Caco-2 (cell line): ENCODE data around the gene ATL2. TPM values are rescaled to one million over a fixed set of nuclear protein-coding genes. Genes with fewer than 3 reads are reported as not detected.

Source experiments
- BruUV-seq: library from RNA; stranded (reverse); fragments of 400-500 nt; replicated peaks from 2 replicates; lab custom pipeline; 2021; lab: Mats Ljungman, UMichigan
- CTCF ChIA-PET: fragments of 300-600 bp; sonication (Branson Sonifier 250); formaldehyde crosslinking; loops from one replicate; lab custom pipeline; 2022; ENCODE audit warnings: antibody characterized with exemption; lab: Charles Lee
- POLR2A ChIA-PET: fragments of 300-600 bp; sonication (Branson Sonifier 250); formaldehyde crosslinking; loops from one replicate; lab custom pipeline; 2022; ENCODE audit warnings: antibody characterized with exemption; lab: Charles Lee
- DNase-seq, 2 experiments: peaks; one replicate each; pipeline versions ENCODE4 v3.0.0 to v3.0.0-alpha.2; 2020 to 2022
- H3K27me3 ChIP-seq: replicated peaks from 2 replicates; pipeline ENCODE4 v1.6.0; 2011; ENCODE audit warnings: low read length; ENCODE audit not compliant: control insufficient read depth, insufficient read depth
- H3K36me3 ChIP-seq: 2 replicates; pipeline ENCODE4 v1.5.1; 2011; ENCODE audit warnings: low read length; ENCODE audit not compliant: control insufficient read depth, insufficient read depth
- H3K4me1 ChIP-seq: fragments of 250-450 bp; sonication (Bioruptor Pico); 2 replicates; pipeline ENCODE4 v1.5.1; 2020; ENCODE audit warnings: mild to moderate bottlenecking
- H3K4me3 ChIP-seq: 2 replicates; pipeline ENCODE4 v1.5.1; 2011; ENCODE audit warnings: low read depth, mild to moderate bottlenecking, control low read depth, low read length
- H3K9me3 ChIP-seq: fragments of 250-450 bp; sonication (Bioruptor Pico); 2 replicates; pipeline ENCODE4 v1.5.1; 2020; ENCODE audit warnings: mild to moderate bottlenecking, moderate library complexity
- H3K27ac Mint-ChIP-seq: one replicate; pipeline ENCODE4 v1.8.0; 2022; ENCODE audit warnings: mixed read lengths; ENCODE audit not compliant: unreplicated experiment
- H3K27me3 Mint-ChIP-seq: one replicate; pipeline ENCODE4 v1.8.0; 2022; ENCODE audit warnings: mixed read lengths; ENCODE audit not compliant: insufficient read depth, unreplicated experiment
- H3K36me3 Mint-ChIP-seq: one replicate; pipeline ENCODE4 v1.8.0; 2022; ENCODE audit warnings: mild to moderate bottlenecking, mixed read lengths; ENCODE audit not compliant: insufficient read depth, unreplicated experiment
- H3K4me1 Mint-ChIP-seq: one replicate; pipeline ENCODE4 v1.8.0; 2022; ENCODE audit warnings: low read depth, mixed read lengths; ENCODE audit not compliant: unreplicated experiment
- H3K4me3 Mint-ChIP-seq: one replicate; pipeline ENCODE4 v1.8.0; 2022; ENCODE audit warnings: mild to moderate bottlenecking, moderate library complexity, mixed read lengths; ENCODE audit not compliant: unreplicated experiment
- H3K9me3 Mint-ChIP-seq: one replicate; pipeline ENCODE4 v1.8.0; 2022; ENCODE audit warnings: mixed read lengths; ENCODE audit not compliant: unreplicated experiment
- CTCF ChIP-seq, 2 experiments: fragments of 200-600 bp in 1 of 2; IDR thresholded peaks; 1 replicate in 1 of 2; 2 replicates in 1 of 2; pipeline versions ENCODE4 v1.5.1 to v1.8.0; 2011 to 2022; ENCODE audit warnings: antibody characterized with exemption in 1 of 2, control low read depth in 1 of 2, inconsistent platforms in 1 of 2, low read depth in 1 of 2, low read length in 1 of 2, mild to moderate bottlenecking in 1 of 2, moderate library complexity in 1 of 2; ENCODE audit not compliant: insufficient read depth in 1 of 2, severe bottlenecking in 1 of 2, unreplicated experiment in 1 of 2
- intact Hi-C: fragments of 100-400 bp; cut with micrococcal nuclease; formaldehyde crosslinking; loops from one replicate; pipeline ENCODE4 v1.10.0; 2022; ENCODE audit not compliant: unreplicated experiment
- total RNA-seq: library from RNA; stranded (reverse); gene quantifications from 2 replicates; pipeline ENCODE4 v1.2.3, GENCODE V29; 2022

The ATL2 gene
- total RNA-seq, 1 experiment from 2014 or later, result 107 TPM

- Mint-ChIP-seq H3K4me1 (no peaks in the 10 kb centered on the region), H3K9me3 (peaks cover 10% of the 10 kb centered on the region)
These were observed 23.4 kb upstream of the ATL2 start for GRCh38 chr2:38400513-38400912.

DNA sequence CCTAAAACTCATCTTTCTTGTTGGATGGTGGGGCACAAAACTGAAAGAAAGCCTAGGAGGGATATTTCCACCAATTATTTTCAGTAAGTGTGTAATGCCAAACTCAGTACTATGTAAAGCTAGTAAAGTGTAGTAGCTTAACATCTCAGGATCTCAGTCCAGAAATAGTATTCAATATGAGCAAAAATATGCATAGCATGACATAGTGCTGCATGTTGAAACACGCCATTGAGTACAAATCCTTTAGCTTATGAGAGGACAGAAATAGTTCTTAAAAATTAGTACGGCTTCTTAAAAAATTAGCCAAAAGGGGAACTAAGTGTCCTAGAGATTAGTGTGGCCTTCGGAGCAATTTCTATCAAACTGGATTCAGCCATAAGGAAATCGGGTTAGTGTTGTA, 21.7 kb upstream of the ATL2 start:
- no peaks in the 10 kb centered on the region for H3K36me3 Mint-ChIP-seq
- ChIA-PET POLR2A (no interaction called here), CTCF (no interaction called here)

More at GRCh38 chr2:38400513-38400912, 23.4 kb upstream of the ATL2 start:
- peaks cover 3% of the 10 kb centered on the region; the same call in 1 of the 2 replicates for H3K9me3 ChIP-seq
- CTCF ChIA-PET, result no interaction called here
- H3K36me3 ChIP-seq, result no peaks in the 10 kb centered on the region
- no peak for DNase-seq
- Mint-ChIP-seq H3K4me3 (no peak overlapping the region), H3K27me3 (no peaks in the 10 kb centered on the region), H3K36me3 (no peaks in the 10 kb centered on the region), H3K27ac (no peak overlapping the region)
- H3K27me3 ChIP-seq, result no peaks in the 10 kb centered on the region
- TF ChIP-seq CTCF (IDR thresholded peaks at IDR 0.05; ENCODE audit: insufficient read depth in 1 of 2, low read depth in 1 of 2, low read length in 1 of 2, severe bottlenecking in 1 of 2, unreplicated experiment in 1 of 2), result no peak
- POLR2A ChIA-PET, result no interaction called here
- no peak overlapping the region for H3K4me3 ChIP-seq
- intact Hi-C loops, result no loop called here
- BruUV-seq, result no TSS peak
- H3K4me1 ChIP-seq, result no peaks in the 10 kb centered on the region

DNA sequence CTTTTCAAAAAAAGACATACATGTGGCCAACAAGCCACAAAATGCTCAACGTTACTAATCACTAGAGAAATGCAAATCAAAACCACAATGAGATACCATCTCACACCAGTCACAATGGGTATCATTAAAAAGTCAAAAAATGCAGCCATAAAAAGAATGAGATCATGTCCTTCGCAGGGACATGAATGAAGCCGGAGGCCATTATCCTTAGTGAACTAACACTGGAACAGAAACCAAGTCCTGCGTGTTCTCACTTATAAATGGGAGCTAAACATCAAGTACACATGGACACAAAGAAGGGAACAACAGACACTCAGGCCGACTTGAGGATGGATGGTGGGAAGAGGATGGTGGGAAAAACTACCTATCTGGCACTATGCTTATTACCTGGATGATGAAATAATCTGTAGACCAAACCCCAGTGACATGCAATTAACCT, 17.8 kb upstream of the ATL2 start:
- no peaks in the 10 kb centered on the region for H3K36me3 Mint-ChIP-seq
- H3K9me3 Mint-ChIP-seq, result no peaks in the 10 kb centered on the region
- no peaks in the 10 kb centered on the region for H3K27me3 Mint-ChIP-seq
- no peak overlapping the region for H3K27ac Mint-ChIP-seq
- TF ChIP-seq CTCF (IDR thresholded peaks at IDR 0.05; ENCODE audit: insufficient read depth in 1 of 2, low read depth in 1 of 2, low read length in 1 of 2, severe bottlenecking in 1 of 2, unreplicated experiment in 1 of 2), result no peak
- no peak for DNase-seq
- Histone ChIP-seq H3K36me3 (no peaks in the 10 kb centered on the region), H3K27me3 (no peaks in the 10 kb centered on the region), H3K4me1 (no peaks in the 10 kb centered on the region), H3K9me3 (no peaks in the 10 kb centered on the region), H3K4me3 (no peak overlapping the region)
- ChIA-PET POLR2A (no interaction called here), CTCF (no interaction called here)
- BruUV-seq, result no TSS peak
- H3K4me3 Mint-ChIP-seq, result no peak overlapping the region
- intact Hi-C loops, result no loop called here
- H3K4me1 Mint-ChIP-seq, result no peaks in the 10 kb centered on the region

More for the DNA sequence above, 21.7 kb upstream of the ATL2 start:
- intact Hi-C loops, result no loop called here
- H3K27me3 ChIP-seq, result no peaks in the 10 kb centered on the region
- no peaks in the 10 kb centered on the region for H3K9me3 ChIP-seq
- H3K4me3 Mint-ChIP-seq, result no peak overlapping the region
- TF ChIP-seq CTCF (IDR thresholded peaks at IDR 0.05; ENCODE audit: insufficient read depth in 1 of 2, low read depth in 1 of 2, low read length in 1 of 2, severe bottlenecking in 1 of 2, unreplicated experiment in 1 of 2), result no peak
- no peak overlapping the region for H3K4me3 ChIP-seq
- no peaks in the 10 kb centered on the region for H3K9me3 Mint-ChIP-seq
- H3K4me1 ChIP-seq, result no peaks in the 10 kb centered on the region
- H3K36me3 ChIP-seq, result no peaks in the 10 kb centered on the region
- H3K4me1 Mint-ChIP-seq, result no peaks in the 10 kb centered on the region
- no peaks in the 10 kb centered on the region for H3K27me3 Mint-ChIP-seq
- no peak overlapping the region for H3K27ac Mint-ChIP-seq
- no peak for DNase-seq
- BruUV-seq, result no TSS peak
